PC-3 (cell line): ENCODE data around the gene SLC34A3.

Experiments
- EZH2phosphoT487 ChIP-seq: fragments of 300-600 bp; sonication (generic); IDR thresholded peaks from 2 replicates; pipeline ENCODE4 v1.6.1; 2018; ENCODE audit warnings: mild to moderate bottlenecking, antibody characterized with exemption, low read length, borderline replicate concordance
- TF ChIP-seq, protein P1 (sequence below): fragments of 300-600 bp; sonication (generic); conservative IDR thresholded peaks from 2 replicates; pipeline ENCODE4 v1.5.1; 2017; ENCODE audit warnings: antibody characterized with exemption, low read depth, mild to moderate bottlenecking, low read length

DNA sequence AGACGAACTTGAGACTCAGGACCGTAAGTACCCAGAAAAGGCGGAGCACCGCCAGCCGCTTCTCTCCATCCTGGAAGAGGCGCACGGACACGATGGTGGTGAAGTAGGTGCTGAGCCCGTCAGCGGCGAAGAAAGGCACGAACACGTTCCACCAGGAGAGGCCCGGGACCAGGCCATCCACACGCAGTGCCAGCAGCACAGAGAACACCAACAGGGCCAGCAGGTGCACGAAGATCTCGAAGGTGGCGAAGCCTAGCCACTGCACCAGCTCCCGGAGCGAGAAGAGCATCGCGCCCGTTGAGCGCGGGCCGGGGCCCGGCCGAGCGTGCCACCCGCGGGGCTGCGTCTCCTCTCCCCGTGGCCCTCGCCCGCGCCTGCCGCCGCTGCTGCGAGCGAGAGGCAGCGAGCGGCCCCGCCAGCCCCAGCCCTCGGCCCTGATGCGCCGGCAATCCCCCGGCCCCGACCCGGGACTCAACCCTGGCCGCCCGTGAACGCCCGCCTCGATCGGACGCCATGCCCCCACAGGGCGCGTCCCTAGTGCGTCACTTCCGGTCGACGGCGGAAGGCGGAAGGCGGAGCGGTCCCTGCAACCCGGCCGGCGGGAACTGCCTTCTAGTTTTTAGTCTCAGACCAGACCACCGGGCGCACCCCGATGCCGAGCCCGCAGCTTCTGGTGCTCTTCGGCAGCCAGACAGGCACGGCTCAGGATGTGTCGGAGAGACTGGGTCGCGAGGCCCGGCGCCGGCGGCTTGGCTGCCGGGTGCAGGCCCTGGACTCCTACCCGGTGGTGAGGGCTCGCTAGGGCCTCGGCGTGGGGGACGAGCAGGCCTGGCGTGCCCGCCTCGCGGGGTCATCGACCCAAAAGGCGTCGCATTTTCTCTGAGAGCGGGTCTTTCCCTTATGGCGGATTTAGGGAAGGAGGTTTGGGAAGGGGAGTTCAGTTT lies 25.3 kb upstream of the SLC34A3 start, which contains the start of the genes NDOR1 and TMEM203:
- TF ChIP-seq, protein P1, sequence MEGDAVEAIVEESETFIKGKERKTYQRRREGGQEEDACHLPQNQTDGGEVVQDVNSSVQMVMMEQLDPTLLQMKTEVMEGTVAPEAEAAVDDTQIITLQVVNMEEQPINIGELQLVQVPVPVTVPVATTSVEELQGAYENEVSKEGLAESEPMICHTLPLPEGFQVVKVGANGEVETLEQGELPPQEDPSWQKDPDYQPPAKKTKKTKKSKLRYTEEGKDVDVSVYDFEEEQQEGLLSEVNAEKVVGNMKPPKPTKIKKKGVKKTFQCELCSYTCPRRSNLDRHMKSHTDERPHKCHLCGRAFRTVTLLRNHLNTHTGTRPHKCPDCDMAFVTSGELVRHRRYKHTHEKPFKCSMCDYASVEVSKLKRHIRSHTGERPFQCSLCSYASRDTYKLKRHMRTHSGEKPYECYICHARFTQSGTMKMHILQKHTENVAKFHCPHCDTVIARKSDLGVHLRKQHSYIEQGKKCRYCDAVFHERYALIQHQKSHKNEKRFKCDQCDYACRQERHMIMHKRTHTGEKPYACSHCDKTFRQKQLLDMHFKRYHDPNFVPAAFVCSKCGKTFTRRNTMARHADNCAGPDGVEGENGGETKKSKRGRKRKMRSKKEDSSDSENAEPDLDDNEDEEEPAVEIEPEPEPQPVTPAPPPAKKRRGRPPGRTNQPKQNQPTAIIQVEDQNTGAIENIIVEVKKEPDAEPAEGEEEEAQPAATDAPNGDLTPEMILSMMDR: no peak
- TF ChIP-seq EZH2phosphoT487: no peak
